K562 (cell line): ENCODE measurements around the gene YJU2. TPM values are rescaled to one million over a fixed set of nuclear protein-coding genes. Genes with fewer than 3 reads are reported as not detected.
A peak's percentile ranks its signal among the peaks of the same experiment; 100 is the strongest.

Experiments
- BCLAF1 ChIP-seq, 2 experiments: fragments of 450-650 bp in 1 of 2; IDR thresholded peaks; 2 replicates each; pipeline ENCODE4 v1.6.1; 2011 to 2017; ENCODE audit warnings: low read depth in 2 of 2, antibody characterized with exemption in 1 of 2, borderline replicate concordance in 1 of 2, low read length in 1 of 2, mild to moderate bottlenecking in 1 of 2, mixed read lengths in 1 of 2; ENCODE audit not compliant: control insufficient read depth in 1 of 2
- BHLHE40 ChIP-seq: IDR thresholded peaks from 2 replicates; pipeline ENCODE4 v1.6.1; 2011; ENCODE audit warnings: low read length, improper control_type of control experiment
- CCNT2 ChIP-seq: IDR thresholded peaks from 2 replicates; pipeline ENCODE4 v1.6.1; 2011; ENCODE audit warnings: borderline replicate concordance, low read depth, mild to moderate bottlenecking, moderate library complexity, mixed read lengths, low read length; ENCODE audit not compliant: insufficient read length; ENCODE audit errors: extremely low read depth
- FIP1L1 ChIP-seq: fragments of 200-400 bp; formaldehyde crosslinking; IDR thresholded peaks from 2 replicates; pipeline ENCODE4 v1.6.1; 2018; ENCODE audit warnings: mild to moderate bottlenecking, low read depth, low read length; ENCODE audit not compliant: poor library complexity, severe bottlenecking
- HEY1 ChIP-seq: fragments of 250-450 bp; sonication (Bioruptor Pico); IDR thresholded peaks from 2 replicates; pipeline ENCODE4 v1.5.0; 2020; ENCODE audit warnings: mild to moderate bottlenecking, moderate library complexity, borderline replicate concordance
- KHSRP ChIP-seq: fragments of 450-650 bp; IDR thresholded peaks from 2 replicates; pipeline ENCODE4 v1.6.1; 2017
- MYC ChIP-seq, 2 experiments: fragments of 250-450 bp in 1 of 2; sonication (Bioruptor Pico) in 1 of 2; IDR thresholded peaks; 2 replicates each; pipeline versions ENCODE4 v1.5.1 to v1.6.1; 2012 to 2021; ENCODE audit warnings: low read depth in 2 of 2, borderline replicate concordance in 1 of 2, improper control_type of control experiment in 1 of 2, low read length in 1 of 2, mild to moderate bottlenecking in 1 of 2, moderate library complexity in 1 of 2
- POLR2G ChIP-seq: fragments of 200-400 bp; formaldehyde crosslinking; IDR thresholded peaks from 2 replicates; pipeline ENCODE4 v1.6.1; 2017; ENCODE audit warnings: low read depth, mild to moderate bottlenecking, antibody characterized with exemption, low read length, moderate library complexity
- PRPF4 ChIP-seq: fragments of 200-400 bp; formaldehyde crosslinking; IDR thresholded peaks from one replicate; pipeline ENCODE4 v1.6.1; 2017; ENCODE audit warnings: low read length, low read depth, mild to moderate bottlenecking; ENCODE audit not compliant: insufficient read depth, poor library complexity, severe bottlenecking
- SNAPC5 ChIP-seq: fragments of 250-450 bp; sonication (Bioruptor Pico); IDR thresholded peaks from 2 replicates; pipeline ENCODE4 v1.8.0; 2021; ENCODE audit warnings: moderate library complexity, mild to moderate bottlenecking, inconsistent platforms
- ZMIZ1 ChIP-seq, 2 experiments: fragments of 150-350 bp in 1 of 2; IDR thresholded peaks; 2 replicates each; pipeline ENCODE4 v1.6.1; 2012 to 2016; ENCODE audit warnings: low read depth in 2 of 2, low read length in 2 of 2, mild to moderate bottlenecking in 1 of 2, moderate library complexity in 1 of 2
- ZNF175 ChIP-seq: fragments of 200-800 bp; sonication (Bioruptor generic); IDR thresholded peaks from 2 replicates; pipeline ENCODE4 v1.6.1; 2016; ENCODE audit warnings: low read depth, mild to moderate bottlenecking, missing genetic modification characterization, missing compliant biosample characterization
- ZNF24 ChIP-seq: fragments of 450-650 bp; IDR thresholded peaks from 2 replicates; pipeline ENCODE4 v1.6.1; 2016
- ZNF699 ChIP-seq: fragments of 250-450 bp; sonication (Bioruptor Pico); IDR thresholded peaks from 2 replicates; pipeline ENCODE4 v1.8.0; 2021; ENCODE audit warnings: mild to moderate bottlenecking, moderate library complexity; ENCODE audit not compliant: insufficient replicate concordance
- polyA plus RNA-seq, 8 experiments: library from polyadenylated mRNA; depleted of rRNA in 4 of 8; stranded (reverse) in 5 of 8; unstranded in 3 of 8; fragments of >200 nt; fragmentation: Nextera tagmentation in 2 of 8; fragmentation: Illumina TruSeq in 1 of 8; extraction: Ambion mirVana in 2 of 8; extraction: Trizol in 1 of 8; gene quantifications; 2 replicates each; pipeline versions ENCODE4 v1.2.1 to v1.2.3, GENCODE V29; 2011 to 2014; ENCODE audit warnings: inconsistent platforms in 1 of 8, missing spikeins in 1 of 8
- total RNA-seq, 7 experiments: library from RNA; depleted of rRNA in 6 of 7; stranded (reverse); fragments of >200 nt in 6 of 7; fragmentation: Illumina TruSeq in 2 of 7; extraction: Trizol in 2 of 7; gene quantifications; 2 replicates each; pipeline versions ENCODE4 v1.2.1 to v1.2.3, GENCODE V29; 2011 to 2021; ENCODE audit warnings: low replicate concordance in 1 of 7

YJU2 gene
- total and polyA plus RNA-seq, 9 of the 15 experiments (the other 6 are each of a cell fraction or from before 2014, with no cell fraction given), result 0.41 to 34.9 (median 19.3) TPM

- peak in 1 of 2 experiments; percentile 90; a peak in 2 of 4 replicates for TF ChIP-seq BCLAF1 (IDR thresholded peaks at IDR 0.05; ENCODE audit: borderline replicate concordance in 1 of 2, control insufficient read depth in 1 of 2, low read depth in 2 of 2, low read length in 1 of 2)
- peak; percentile 79 for TF ChIP-seq ZNF24
- no peak for TF ChIP-seq PRPF4
- peak; percentile 90 for TF ChIP-seq ZNF175
- no peak for TF ChIP-seq ZNF699 (CRISPR knock-in tag)
- TF ChIP-seq POLR2G, result peak; percentile 74
- TF ChIP-seq HEY1 (CRISPR knock-in tag), result no peak
- TF ChIP-seq CCNT2, result peak; percentile 16
- no peak for TF ChIP-seq ZMIZ1 (IDR thresholded peaks at IDR 0.05; ENCODE audit: low read depth in 2 of 2, low read length in 2 of 2)
- peak; percentile 50; the same call in 1 of the 2 replicates for TF ChIP-seq KHSRP
- TF ChIP-seq SNAPC5, result no peak
- TF ChIP-seq MYC (IDR thresholded peaks at IDR 0.05; ENCODE audit: low read depth, low read length), result peak; percentile 99
- peak; percentile 95 for TF ChIP-seq MYC (CRISPR knock-in tag; IDR thresholded peaks at IDR 0.05; ENCODE audit: borderline replicate concordance, low read depth)
- no peak for TF ChIP-seq FIP1L1
- TF ChIP-seq BHLHE40, result peak; percentile 67; the same call in 1 of the 2 replicates
Observed at GRCh38 chr19:4246767-4247593, at the start of gene YJU2 (continued).
